NB4 (cell line): ENCODE results near the gene SLC39A5.

Experiments
- DNase-seq: peaks from one replicate; pipeline ENCODE4 v3.0.0; 2010; ENCODE audit warnings: low read depth
- H3K4me3 ChIP-seq: one replicate; pipeline ENCODE4 v1.5.1; 2011; ENCODE audit warnings: mild to moderate bottlenecking, low read depth, low read length, moderate library complexity
- CTCF ChIP-seq: IDR thresholded peaks from one replicate; pipeline ENCODE4 v1.5.1; 2012; ENCODE audit warnings: low read depth, low read length
- MAX ChIP-seq: IDR thresholded peaks from 2 replicates; pipeline ENCODE4 v1.6.1; 2011; ENCODE audit warnings: low read depth, low read length
- MYC ChIP-seq: IDR thresholded peaks from 2 replicates; pipeline ENCODE4 v1.6.1; 2011; ENCODE audit warnings: low read depth, low read length
- POLR2A ChIP-seq: IDR thresholded peaks from 2 replicates; pipeline ENCODE4 v1.6.1; 2011; ENCODE audit warnings: mild to moderate bottlenecking; ENCODE audit not compliant: insufficient read length; ENCODE audit errors: extremely low read depth

Gene SLC39A5

GRCh38 chr12:56236985-56237384, 7.1 kb downstream of the SLC39A5 start:
- no peak for DNase-seq
- TF ChIP-seq POLR2A, result no peak
- TF ChIP-seq MYC, result no peak
- no peak for TF ChIP-seq CTCF
- no peak for TF ChIP-seq MAX
- no peak overlapping the region for H3K4me3 ChIP-seq

- DNase-seq, result no peak
- no peak for TF ChIP-seq POLR2A
- TF ChIP-seq MAX, result no peak
- TF ChIP-seq MYC, result no peak
- no peak for TF ChIP-seq CTCF
- H3K4me3 ChIP-seq, result no peak overlapping the region
Measured at GRCh38 chr12:56237552-56237951, 7.7 kb downstream of the SLC39A5 start.

- TF ChIP-seq MYC, result no peak
- TF ChIP-seq MAX, result no peak
- TF ChIP-seq CTCF, result no peak
- no peak for TF ChIP-seq POLR2A
- no peak for DNase-seq
- H3K4me3 ChIP-seq, result no peak overlapping the region
Measured at GRCh38 chr12:56241424-56242303, 11.8 kb downstream of the SLC39A5 start.

GRCh38 chr12:56242986-56243385, 13.1 kb downstream of the SLC39A5 start:
- no peak overlapping the region for H3K4me3 ChIP-seq
- TF ChIP-seq POLR2A, result no peak
- TF ChIP-seq CTCF, result no peak
- TF ChIP-seq MAX, result no peak
- DNase-seq, result no peak

- TF ChIP-seq MAX (no peak), MYC (no peak), CTCF (no peak), POLR2A (no peak)
- no peak for DNase-seq
- no peak overlapping the region for H3K4me3 ChIP-seq
Measured at GRCh38 chr12:56243731-56244181, 13.9 kb downstream of the SLC39A5 start.

GRCh38 chr12:56244494-56244893, 14.6 kb downstream of the SLC39A5 start:
- DNase-seq, result no peak
- no peak overlapping the region for H3K4me3 ChIP-seq
- no peak for TF ChIP-seq MYC
- TF ChIP-seq MAX, result no peak
- TF ChIP-seq CTCF, result no peak
- no peak for TF ChIP-seq POLR2A
